Subcutaneous adipose tissue (tissue), 4 donors: Measurements from ENCODE around the gene CENPS. TPM values are rescaled to one million over a fixed set of nuclear protein-coding genes. Genes with fewer than 3 reads are reported as not detected.

Source experiments
- CTCF ChIP-seq: fragments of 450-650 bp; IDR thresholded peaks from one replicate; pipeline ENCODE4 v1.5.1; 2016; ENCODE audit warnings: low read depth, mild to moderate bottlenecking, control low read depth, antibody characterized with exemption, moderate library complexity
- total RNA-seq, 4 donors: library from RNA; depleted of rRNA; stranded (reverse); fragments of >200 nt; gene quantifications; one replicate each; pipeline ENCODE4 v1.1.0, GENCODE V29; 2016

The CENPS gene
- total RNA-seq, result 10 to 100 TPM in 1 of 4 donors, 1 to 10 TPM in 3; 3.3 to 11.9 (median 4.7) TPM

- TF ChIP-seq CTCF, result no peak
These were observed at the start of gene CENPS for GRCh38 chr1:10430216-10431069. CENPS (plus strand) TSS chr1:10430433; CDS start chr1:10430518, 85 bp downstream.

GRCh38 chr1:10380594-10381275 lies 49.5 kb upstream of the CENPS start:
- TF ChIP-seq CTCF, result no peak

- no peak for TF ChIP-seq CTCF
These were observed 46.6 kb upstream of the CENPS start for GRCh38 chr1:10383630-10384029.

- no peak for TF ChIP-seq CTCF
These were observed 46.0 kb upstream of the CENPS start for GRCh38 chr1:10384219-10384618.

- no peak for TF ChIP-seq CTCF
These were observed 43.2 kb upstream of the CENPS start for GRCh38 chr1:10386761-10387676.

- no peak for TF ChIP-seq CTCF
These were observed 42.4 kb upstream of the CENPS start for GRCh38 chr1:10387677-10388386.
